Transverse colon (tissue), 4 donors: ENCODE results near the gene CD69. TPM values are rescaled to one million over a fixed set of nuclear protein-coding genes. Genes with fewer than 3 reads are reported as not detected.

Experiments used
- DNase-seq: peaks from one replicate; pipeline ENCODE4 v3.0.0-alpha.2; 2019
- H3K27ac ChIP-seq, 4 donors: fragments of 200-600 bp; sonication (generic); 2 replicates each; pipeline ENCODE4 v1.5.1; 2016 to 2018; ENCODE audit warnings: inconsistent platforms in 4 of 4
- H3K27me3 ChIP-seq: fragments of 200-600 bp; sonication (generic); 2 replicates; pipeline ENCODE4 v1.5.1; 2017; ENCODE audit warnings: inconsistent platforms
- H3K36me3 ChIP-seq, 4 donors: fragments of 200-600 bp; sonication (generic); 2 replicates each; pipeline ENCODE4 v1.5.1; 2017 to 2019; ENCODE audit warnings: inconsistent platforms in 4 of 4
- H3K4me1 ChIP-seq, 4 donors: fragments of 200-600 bp; sonication (generic); 2 replicates each; pipeline ENCODE4 v1.5.1; 2017 to 2020; ENCODE audit warnings: inconsistent platforms in 4 of 4
- H3K4me3 ChIP-seq, 4 donors: fragments of 200-600 bp; sonication (generic); 1 replicate in 1 of 4; 2 replicates in 3 of 4; pipeline versions ENCODE4 v1.5.1 to v1.6.1; 2017 to 2019; ENCODE audit warnings: inconsistent platforms in 4 of 4
- H3K9me3 ChIP-seq, 2 donors: fragments of 200-600 bp; sonication (generic); 2 replicates each; pipeline ENCODE4 v1.5.1; 2017 to 2019; ENCODE audit warnings: inconsistent platforms in 2 of 2
- CTCF ChIP-seq, 5 experiments: fragments of 200-600 bp in 3 of 5; fragments of 450-650 bp in 2 of 5; sonication (generic) in 3 of 5; IDR thresholded peaks; 1 replicate in 2 of 5; 2 replicates in 3 of 5; pipeline ENCODE4 v1.5.1; 2016 to 2017; ENCODE audit warnings: antibody characterized with exemption in 5 of 5, inconsistent platforms in 3 of 5, mild to moderate bottlenecking in 2 of 5, moderate library complexity in 1 of 5
- EP300 ChIP-seq: sonication (generic); formaldehyde crosslinking; IDR thresholded peaks from one replicate; pipeline ENCODE4 v1.6.1; 2017; ENCODE audit warnings: antibody characterized with exemption, low read depth
- POLR2A ChIP-seq: fragments of 450-650 bp; IDR thresholded peaks from one replicate; pipeline ENCODE4 v1.6.1; 2016; ENCODE audit warnings: antibody characterized with exemption, mild to moderate bottlenecking, moderate library complexity
- POLR2AphosphoS5 ChIP-seq, 3 donors: sonication (generic); formaldehyde crosslinking; IDR thresholded peaks; one replicate each; pipeline ENCODE4 v1.6.1; 2016; ENCODE audit warnings: antibody characterized with exemption in 3 of 3
- WGBS, 2 donors: methylation state at CpG; one replicate each; pipeline ENCODE4 v1.1.5; 2018; ENCODE audit warnings: low coverage in 1 of 2; 5-methylcytosine and 5-hydroxymethylcytosine counted together
- in situ Hi-C, 4 donors: fragments of 200-750 bp; cut with MboI; loops; one replicate each; pipeline versions ENCODE4 v1.15.0 to v1.15.1; 2017; ENCODE audit warnings: low sequenced_read_pairs in 3 of 4, low pct_ligation_motif_present in 1 of 4, low pct_unique_long_range_greater_than_20kb in 1 of 4
- intact Hi-C: fragments of 100-400 bp; cut with DNase I; formaldehyde crosslinking; loops from one replicate; pipeline ENCODE4 v1.15.1; 2023; ENCODE audit warnings: low total_unique reads
- total RNA-seq, 4 donors: library from RNA; depleted of rRNA; stranded (reverse); fragments of >200 nt; gene quantifications; one replicate each; pipeline ENCODE4 v1.1.0, GENCODE V29; 2016

CD69 gene
- total RNA-seq, 4 donors from 2014 or later: 7.8 to 19.2 TPM; not detected in 2

GRCh38 chr12:9793779-9794395, 33.2 kb upstream of the CD69 start:
- no peaks in the 10 kb centered on the region for H3K27me3 ChIP-seq
- intact Hi-C loops: no loop called here
- H3K27ac ChIP-seq: no peak overlapping the region
- H3K9me3 ChIP-seq: no peaks in the 10 kb centered on the region
- no peaks in the 10 kb centered on the region for H3K36me3 ChIP-seq
- in situ Hi-C loops: no loop called here
- no peak for TF ChIP-seq EP300
- no peak for TF ChIP-seq POLR2AphosphoS5 (IDR thresholded peaks at IDR 0.05)
- no peak for TF ChIP-seq POLR2A
- no peak for TF ChIP-seq CTCF (IDR thresholded peaks at IDR 0.05)
- 57 to 65% methylated on average over 8 of the region's 8 CpGs for WGBS, 2 donors
- DNase-seq: no peak
- H3K4me3 ChIP-seq: no peak overlapping the region
- peaks cover 0 to 6% (median 0%) of the 10 kb centered on the region in 4 donors for H3K4me1 ChIP-seq

DNA sequence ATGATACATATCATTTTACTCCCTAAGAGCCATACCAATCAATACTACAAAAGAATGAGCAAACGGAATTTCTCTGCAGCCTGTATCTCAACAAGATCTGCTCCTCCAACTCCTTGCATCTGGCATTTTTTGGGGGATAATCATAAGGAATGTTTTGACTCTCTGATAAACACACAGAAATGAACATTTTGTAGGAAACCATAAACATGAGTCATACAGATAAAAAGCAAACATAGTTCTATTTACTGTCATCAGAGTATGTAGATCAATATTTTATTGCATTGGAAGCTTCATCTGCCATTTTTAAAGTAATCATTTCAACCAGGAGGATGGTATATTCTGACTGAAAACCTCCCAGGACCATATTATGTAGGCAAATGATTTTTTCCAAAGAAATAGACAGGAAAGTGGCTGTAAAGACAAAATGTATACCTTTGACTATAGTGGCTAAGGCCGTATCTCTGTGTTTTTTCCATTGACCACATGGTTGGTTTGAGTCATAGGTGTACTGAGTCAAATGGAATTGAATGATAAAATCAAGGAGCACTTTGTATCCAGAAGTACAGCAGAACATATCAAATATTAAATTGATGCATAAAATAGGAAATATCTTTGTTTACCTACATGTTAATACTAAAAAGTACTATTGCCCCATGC, 32.4 kb upstream of the CD69 start:
- H3K27ac ChIP-seq: no peak overlapping the region

GRCh38 chr12:9792185-9792900, 31.6 kb upstream of the CD69 start:
- H3K4me3 ChIP-seq: no peak overlapping the region
- H3K27me3 ChIP-seq: no peaks in the 10 kb centered on the region
- H3K9me3 ChIP-seq: no peaks in the 10 kb centered on the region
- no peak overlapping the region for H3K27ac ChIP-seq
- H3K36me3 ChIP-seq: no peaks in the 10 kb centered on the region
- H3K4me1 ChIP-seq: peaks cover 0 to 6% (median 0%) of the 10 kb centered on the region in 4 donors
- no peak for TF ChIP-seq CTCF (IDR thresholded peaks at IDR 0.05)
- TF ChIP-seq POLR2A: no peak
- TF ChIP-seq EP300: no peak
- no peak for TF ChIP-seq POLR2AphosphoS5 (IDR thresholded peaks at IDR 0.05)
- intact Hi-C loops (no loop called here), in situ Hi-C loops (no loop called here)
- WGBS, 2 donors: 14% methylated on average over 2 of the region's 2 CpGs; no CpG with 5 or more reads in 1 of the 2 donors
- DNase-seq: no peak

More for the DNA sequence above, 32.4 kb upstream of the CD69 start:
- Histone ChIP-seq H3K36me3 (no peaks in the 10 kb centered on the region), H3K4me3 (no peak overlapping the region), H3K27me3 (no peaks in the 10 kb centered on the region), H3K4me1 (peaks cover 0 to 6% (median 0%) of the 10 kb centered on the region in 4 donors), H3K9me3 (no peaks in the 10 kb centered on the region)
- in situ Hi-C loops: no loop called here
- TF ChIP-seq POLR2AphosphoS5 (IDR thresholded peaks at IDR 0.05): no peak
- TF ChIP-seq EP300: no peak
- no peak for TF ChIP-seq CTCF (IDR thresholded peaks at IDR 0.05)
- no peak for TF ChIP-seq POLR2A
- DNase-seq: no peak
- intact Hi-C loops: no loop called here
- WGBS, 2 donors: 74 to 94% methylated on average over 2 of the region's 2 CpGs
